ENCODE results near the gene AUNIP. TPM values are rescaled to one million over a fixed set of nuclear protein-coding genes. Genes with fewer than 3 reads are reported as not detected.

AUNIP gene, protein sequence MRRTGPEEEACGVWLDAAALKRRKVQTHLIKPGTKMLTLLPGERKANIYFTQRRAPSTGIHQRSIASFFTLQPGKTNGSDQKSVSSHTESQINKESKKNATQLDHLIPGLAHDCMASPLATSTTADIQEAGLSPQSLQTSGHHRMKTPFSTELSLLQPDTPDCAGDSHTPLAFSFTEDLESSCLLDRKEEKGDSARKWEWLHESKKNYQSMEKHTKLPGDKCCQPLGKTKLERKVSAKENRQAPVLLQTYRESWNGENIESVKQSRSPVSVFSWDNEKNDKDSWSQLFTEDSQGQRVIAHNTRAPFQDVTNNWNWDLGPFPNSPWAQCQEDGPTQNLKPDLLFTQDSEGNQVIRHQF
- not detected for total RNA-seq
- polyA plus RNA-seq = under 1 TPM in 3 of 4 donors, not detected in 1; 0.15 to 0.26 (median 0.20) TPM

DNA sequence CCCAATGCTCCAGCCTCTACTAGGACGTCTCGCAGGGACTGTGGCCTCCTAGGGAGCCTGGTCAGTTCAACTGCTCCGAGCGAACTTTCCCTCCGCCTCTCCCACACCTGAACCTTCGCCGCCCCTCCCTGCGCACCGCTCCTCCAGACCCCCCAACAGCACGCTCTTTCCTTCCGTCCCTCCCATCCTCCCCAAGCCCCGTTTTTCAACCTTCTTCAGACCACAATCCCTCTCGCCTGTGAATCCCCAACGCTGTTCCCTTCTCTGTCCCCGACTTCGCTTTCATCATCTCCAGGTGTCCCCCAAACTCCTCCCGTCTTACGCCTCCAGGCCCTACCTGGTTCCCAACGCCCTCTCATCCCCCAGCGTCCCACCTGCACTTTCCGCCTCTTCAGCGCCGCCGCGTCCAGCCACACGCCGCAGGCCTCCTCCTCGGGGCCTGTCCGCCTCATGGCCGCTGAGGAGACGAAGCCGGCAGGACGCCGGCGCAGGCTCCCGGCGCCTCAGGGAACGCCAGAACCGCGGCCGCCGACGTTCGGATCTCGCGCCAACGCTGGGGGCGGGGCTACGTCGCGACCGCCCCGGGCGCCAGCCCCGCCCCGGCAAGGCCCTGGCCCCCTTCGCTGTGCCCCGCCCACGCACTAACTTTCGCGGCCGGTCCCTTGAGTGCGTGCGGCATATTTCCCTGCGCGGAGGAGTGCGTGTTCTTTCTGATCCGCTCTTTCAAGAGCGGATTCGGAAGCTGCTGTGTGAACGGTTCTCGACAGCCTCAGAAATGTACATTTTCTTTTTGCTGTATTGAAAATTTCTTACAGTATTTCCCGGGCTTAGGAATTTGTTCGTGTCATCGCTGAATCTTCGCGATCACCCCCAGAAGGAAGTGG is at the start of gene AUNIP:
AUNIP (minus strand) TSS at position 552 of the 884 bp plus-strand sequence; CDS start at position 452, 100 bp downstream.
- DNase-seq (peak; percentile 84 to 91 (median 87)), ATAC-seq (ENCODE audit: low read depth in 2 of 2) (peak; percentile 97 to 99)
- H3K27me3 Mint-ChIP-seq = no peaks in the 10 kb centered on the region
- Histone ChIP-seq H3K4me3 (ENCODE audit: low read depth, low read length) (peak within 1 kb of the TSS; percentile 94), H3K9me3 (ENCODE audit: control insufficient read depth in 2 of 2, low read length in 2 of 2) (no peaks in the 10 kb centered on the region), H3K27me3 (ENCODE audit: control insufficient read depth, insufficient read depth, low read length) (no peaks in the 10 kb centered on the region), H3K27ac (ENCODE audit: insufficient read depth, low read length, poor library complexity, severe bottlenecking) (peak within 1 kb of the TSS; percentile 72), H3K36me3 (ENCODE audit: control insufficient read depth, insufficient read depth, low read length) (no peaks in the 10 kb centered on the region), H3K4me1 (ENCODE audit: control insufficient read depth, insufficient read depth, low read length, poor library complexity, severe bottlenecking) (peaks cover 15% of the 10 kb centered on the region)
- peak within 1 kb of the TSS; percentile 90 to 97 (median 93) for H3K4me3 Mint-ChIP-seq
- H3K4me1 Mint-ChIP-seq = peaks cover 9 to 27% (median 12%) of the 10 kb centered on the region in 4 donors
- no peaks in the 10 kb centered on the region for H3K9me3 Mint-ChIP-seq
- H3K36me3 Mint-ChIP-seq = no peaks in the 10 kb centered on the region
- peak within 1 kb of the TSS; percentile 66 to 96 (median 94) for H3K27ac Mint-ChIP-seq

- H3K9me3 Mint-ChIP-seq = no peaks in the 10 kb centered on the region
- Histone ChIP-seq H3K36me3 (ENCODE audit: control insufficient read depth, insufficient read depth, low read length) (no peaks in the 10 kb centered on the region), H3K27ac (ENCODE audit: insufficient read depth, low read length, poor library complexity, severe bottlenecking) (no peak overlapping the region), H3K4me1 (ENCODE audit: control insufficient read depth, insufficient read depth, low read length, poor library complexity, severe bottlenecking) (peaks cover 18% of the 10 kb centered on the region), H3K27me3 (ENCODE audit: control insufficient read depth, insufficient read depth, low read length) (no peaks in the 10 kb centered on the region), H3K9me3 (ENCODE audit: control insufficient read depth in 2 of 2, low read length in 2 of 2) (no peaks in the 10 kb centered on the region), H3K4me3 (ENCODE audit: low read depth, low read length) (no peak overlapping the region)
- H3K4me3 Mint-ChIP-seq = peak overlapping the region in 2 of 4 donors; percentile 17 to 91
- ATAC-seq (ENCODE audit: low read depth in 2 of 2) (no peak), DNase-seq (no peak)
- H3K4me1 Mint-ChIP-seq = peaks cover 11 to 23% (median 16%) of the 10 kb centered on the region in 4 donors
- peak overlapping the region in 1 of 3 donors; percentile 19 for H3K27ac Mint-ChIP-seq
- no peaks in the 10 kb centered on the region for H3K36me3 Mint-ChIP-seq
- peaks cover 7% of the 10 kb centered on the region for H3K27me3 Mint-ChIP-seq
Observed at GRCh38 chr1:25909040-25909439, 49.8 kb upstream of the AUNIP start.

- peak overlapping the region in 2 of 4 donors; percentile 58 to 91 for H3K4me3 Mint-ChIP-seq
Observed at GRCh38 chr1:25908161-25908560, 48.9 kb upstream of the AUNIP start.

GRCh38 chr1:25907601-25908000 is 48.3 kb upstream of the AUNIP start:
- Histone ChIP-seq H3K4me3 (ENCODE audit: low read depth, low read length) (no peak overlapping the region), H3K27ac (ENCODE audit: insufficient read depth, low read length, poor library complexity, severe bottlenecking) (no peak overlapping the region), H3K9me3 (ENCODE audit: control insufficient read depth in 2 of 2, low read length in 2 of 2) (no peaks in the 10 kb centered on the region), H3K27me3 (ENCODE audit: control insufficient read depth, insufficient read depth, low read length) (no peaks in the 10 kb centered on the region), H3K36me3 (ENCODE audit: control insufficient read depth, insufficient read depth, low read length) (no peaks in the 10 kb centered on the region), H3K4me1 (ENCODE audit: control insufficient read depth, insufficient read depth, low read length, poor library complexity, severe bottlenecking) (peaks cover 24% of the 10 kb centered on the region)
- no peak for ATAC-seq (ENCODE audit: low read depth in 2 of 2)
- Mint-ChIP-seq H3K36me3 (peaks cover 2% of the 10 kb centered on the region), H3K27ac (peak overlapping the region in 2 of 3 donors; percentile 79 to 93), H3K9me3 (no peaks in the 10 kb centered on the region), H3K4me1 (peaks cover 12 to 28% (median 20%) of the 10 kb centered on the region in 4 donors), H3K4me3 (peak overlapping the region; percentile 72 to 95 (median 89)), H3K27me3 (peaks cover 7% of the 10 kb centered on the region)
- no peak for DNase-seq

More at GRCh38 chr1:25908161-25908560, 48.9 kb upstream of the AUNIP start:
- H3K27me3 Mint-ChIP-seq = peaks cover 7% of the 10 kb centered on the region
- ATAC-seq (ENCODE audit: low read depth in 2 of 2) (no peak), DNase-seq (no peak)
- H3K9me3 ChIP-seq (ENCODE audit: control insufficient read depth in 2 of 2, low read length in 2 of 2) = no peaks in the 10 kb centered on the region
- H3K27ac Mint-ChIP-seq = peak overlapping the region in 1 of 3 donors; percentile 93
- no peak overlapping the region for H3K4me3 ChIP-seq (ENCODE audit: low read depth, low read length)
- no peaks in the 10 kb centered on the region for H3K9me3 Mint-ChIP-seq
- peaks cover 12 to 26% (median 19%) of the 10 kb centered on the region in 4 donors for H3K4me1 Mint-ChIP-seq
- H3K27me3 ChIP-seq (ENCODE audit: control insufficient read depth, insufficient read depth, low read length) = no peaks in the 10 kb centered on the region
- no peaks in the 10 kb centered on the region for H3K36me3 ChIP-seq (ENCODE audit: control insufficient read depth, insufficient read depth, low read length)
- H3K4me1 ChIP-seq (ENCODE audit: control insufficient read depth, insufficient read depth, low read length, poor library complexity, severe bottlenecking) = peaks cover 24% of the 10 kb centered on the region
- no peak overlapping the region for H3K27ac ChIP-seq (ENCODE audit: insufficient read depth, low read length, poor library complexity, severe bottlenecking)
- H3K36me3 Mint-ChIP-seq = no peaks in the 10 kb centered on the region

DNA sequence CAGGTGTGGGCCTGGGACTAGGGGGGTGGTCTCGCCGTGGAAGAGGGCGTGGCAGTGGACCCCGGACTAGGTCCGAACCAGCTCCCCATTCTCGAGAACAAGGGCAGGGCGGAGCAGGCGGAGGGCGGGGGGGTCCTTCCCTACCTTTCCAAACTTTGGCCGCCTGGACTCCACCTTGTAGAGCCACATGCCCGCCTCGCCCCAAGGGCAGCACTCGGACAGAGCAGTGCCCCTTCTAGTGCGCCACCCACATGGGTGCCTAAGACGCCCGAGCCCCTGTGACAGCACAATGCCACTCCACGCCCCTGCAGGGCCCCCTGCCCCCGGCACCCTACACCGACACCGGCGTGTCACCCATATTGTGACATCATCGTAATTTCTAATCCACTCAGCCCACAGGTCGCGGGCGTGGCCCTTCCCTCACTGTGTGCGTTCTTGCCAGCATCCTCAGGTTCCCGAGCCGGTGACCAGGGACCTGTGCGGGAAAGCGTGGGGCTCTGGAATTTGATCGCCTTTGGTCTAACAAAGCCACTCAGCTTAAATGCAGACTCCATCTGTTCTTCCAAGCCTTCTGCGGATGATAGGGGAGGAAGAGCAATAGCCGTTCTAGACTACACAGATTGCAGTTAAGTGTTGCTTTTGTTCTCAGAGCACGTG is 47.5 kb upstream of the AUNIP start:
- Histone ChIP-seq H3K4me1 (ENCODE audit: control insufficient read depth, insufficient read depth, low read length, poor library complexity, severe bottlenecking) (peaks cover 24% of the 10 kb centered on the region), H3K27me3 (ENCODE audit: control insufficient read depth, insufficient read depth, low read length) (no peaks in the 10 kb centered on the region), H3K36me3 (ENCODE audit: control insufficient read depth, insufficient read depth, low read length) (no peaks in the 10 kb centered on the region), H3K27ac (ENCODE audit: insufficient read depth, low read length, poor library complexity, severe bottlenecking) (peak overlapping the region; percentile 83), H3K4me3 (ENCODE audit: low read depth, low read length) (no peak overlapping the region), H3K9me3 (ENCODE audit: control insufficient read depth in 2 of 2, low read length in 2 of 2) (no peaks in the 10 kb centered on the region)
- ATAC-seq (ENCODE audit: low read depth in 2 of 2) (no peak), DNase-seq (peak; percentile 28 to 37 (median 36))
- no peaks in the 10 kb centered on the region for H3K9me3 Mint-ChIP-seq
- peak overlapping the region; percentile 87 to 95 (median 92) for H3K4me3 Mint-ChIP-seq
- H3K27me3 Mint-ChIP-seq = peaks cover 7% of the 10 kb centered on the region
- peaks cover 12 to 29% (median 21%) of the 10 kb centered on the region in 4 donors for H3K4me1 Mint-ChIP-seq
- H3K36me3 Mint-ChIP-seq = peaks cover 3% of the 10 kb centered on the region
- H3K27ac Mint-ChIP-seq = peak overlapping the region in 2 of 3 donors; percentile 79 to 93

- no peaks in the 10 kb centered on the region for H3K9me3 ChIP-seq (ENCODE audit: control insufficient read depth in 2 of 2, low read length in 2 of 2)
- H3K4me1 Mint-ChIP-seq = peaks cover 12 to 31% (median 23%) of the 10 kb centered on the region in 4 donors
- H3K36me3 ChIP-seq (ENCODE audit: control insufficient read depth, insufficient read depth, low read length) = peaks cover 6% of the 10 kb centered on the region
- H3K36me3 Mint-ChIP-seq = peaks cover 10% of the 10 kb centered on the region
- H3K9me3 Mint-ChIP-seq = no peaks in the 10 kb centered on the region
- H3K4me1 ChIP-seq (ENCODE audit: control insufficient read depth, insufficient read depth, low read length, poor library complexity, severe bottlenecking) = peaks cover 24% of the 10 kb centered on the region
- H3K27ac ChIP-seq (ENCODE audit: insufficient read depth, low read length, poor library complexity, severe bottlenecking) = peak within 1 kb of the TSS; percentile 83
- peak; percentile 79 to 93 (median 84) for DNase-seq
- peak within 1 kb of the TSS; percentile 90 to 97 (median 93) for H3K27ac Mint-ChIP-seq
- peak within 1 kb of the TSS; percentile 99 for H3K4me3 ChIP-seq (ENCODE audit: low read depth, low read length)
- peak; percentile 86 to 88 for ATAC-seq (ENCODE audit: low read depth in 2 of 2)
- H3K27me3 Mint-ChIP-seq = peaks cover 7% of the 10 kb centered on the region
- no peaks in the 10 kb centered on the region for H3K27me3 ChIP-seq (ENCODE audit: control insufficient read depth, insufficient read depth, low read length)
- peak within 1 kb of the TSS; percentile 93 to 99 (median 94) for H3K4me3 Mint-ChIP-seq
Observed at GRCh38 chr1:25905680-25906643, 46.7 kb upstream of the AUNIP start, which contains the start of gene STMN1. STMN1 (minus strand) TSS chr1:25906419; CDS start chr1:25904676, 1,743 bp downstream.

Measured in CD4-positive, CD25-positive, alpha-beta regulatory T cell (primary cell).